Endometrial microvascular endothelial cells (primary cell): ENCODE results near the gene KMT5B. TPM values are rescaled to one million over a fixed set of nuclear protein-coding genes. Genes with fewer than 3 reads are reported as not detected.

Experiments used
- in situ Hi-C: cut with HindIII; loops from 2 replicates; pipeline ENCODE4 v1.10.0; 2017; ENCODE audit warnings: low sequenced_read_pairs, low pct_unique_long_range_greater_than_20kb; ENCODE audit errors: inconsistent ontology term
- total RNA-seq: library from RNA; depleted of rRNA; stranded (reverse); fragments of >200 nt; gene quantifications from one replicate; pipeline ENCODE4 v1.2.3, GENCODE V29; 2015; ENCODE audit errors: inconsistent ontology term

KMT5B gene
- total RNA-seq, 1 donor from 2014 or later, result 10.8 TPM

GRCh38 chr11:68191661-68192579 is 21.2 kb downstream of the KMT5B start:
- in situ Hi-C loops, result no loop called here

GRCh38 chr11:68189888-68190287 is 23.2 kb downstream of the KMT5B start:
- in situ Hi-C loops, result no loop called here

- in situ Hi-C loops, result no loop called here
Measured at GRCh38 chr11:68189082-68189481, 24.0 kb downstream of the KMT5B start.

- in situ Hi-C loops, result no loop called here
Measured at GRCh38 chr11:68186061-68186460, 27.0 kb downstream of the KMT5B start.

GRCh38 chr11:68181719-68182451 is 31.2 kb downstream of the KMT5B start:
- in situ Hi-C loops, result no loop called here

GRCh38 chr11:68179847-68180246 is 33.2 kb downstream of the KMT5B start:
- in situ Hi-C loops, result no loop called here

GRCh38 chr11:68177877-68178276 is 35.2 kb downstream of the KMT5B start:
- in situ Hi-C loops, result no loop called here

- in situ Hi-C loops, result no loop called here
Measured at GRCh38 chr11:68173926-68174325, 39.2 kb downstream of the KMT5B start.

GRCh38 chr11:68169442-68169841 is 43.7 kb downstream of the KMT5B start:
- in situ Hi-C loops, result no loop called here

- in situ Hi-C loops, result no loop called here
Measured at GRCh38 chr11:68168694-68169093, 44.4 kb downstream of the KMT5B start.

GRCh38 chr11:68167474-68167873 is 45.6 kb downstream of the KMT5B start:
- in situ Hi-C loops, result no loop called here

- in situ Hi-C loops, result no loop called here
Measured at GRCh38 chr11:68166969-68167368, 46.1 kb downstream of the KMT5B start.

- in situ Hi-C loops, result no loop called here
Measured at GRCh38 chr11:68165601-68166000, 47.5 kb downstream of the KMT5B start.

GRCh38 chr11:68164437-68164836 is 48.7 kb downstream of the KMT5B start:
- in situ Hi-C loops, result no loop called here

- in situ Hi-C loops, result no loop called here
Measured at GRCh38 chr11:68163691-68164090, 49.4 kb downstream of the KMT5B start.

- in situ Hi-C loops, result no loop called here
Measured at GRCh38 chr11:68160100-68160695, 52.9 kb downstream of the KMT5B start.

GRCh38 chr11:68159665-68160064 is 53.4 kb downstream of the KMT5B start:
- in situ Hi-C loops, result no loop called here

GRCh38 chr11:68159161-68159560 is 53.9 kb downstream of the KMT5B start:
- in situ Hi-C loops, result no loop called here

- in situ Hi-C loops, result no loop called here
Measured at GRCh38 chr11:68158580-68158979, 54.5 kb downstream of the KMT5B start.

- in situ Hi-C loops, result no loop called here
Measured at GRCh38 chr11:68153742-68154141, 59.4 kb downstream of the KMT5B start.
